Fibroblast of lung (primary cell): ENCODE measurements around the gene KIRREL3. TPM values are rescaled to one million over a fixed set of nuclear protein-coding genes. Genes with fewer than 3 reads are reported as not detected.

Experiments
- DNase-seq, 2 donors: peaks; one replicate each; pipeline versions ENCODE4 v3.0.0 to v3.0.0-alpha.2; 2010; ENCODE audit warnings: low read depth in 2 of 2
- H2AFZ ChIP-seq: 2 replicates; pipeline ENCODE4 v1.5.1; 2012; ENCODE audit warnings: low read length, control low read depth, inconsistent platforms
- H3K27ac ChIP-seq: 2 replicates; pipeline ENCODE4 v1.5.1; 2011; ENCODE audit warnings: low read length, control low read depth; ENCODE audit not compliant: insufficient read depth
- H3K27me3 ChIP-seq: 2 replicates; pipeline ENCODE4 v1.5.1; 2011; ENCODE audit warnings: mild to moderate bottlenecking, low read length; ENCODE audit not compliant: control insufficient read depth, insufficient read depth
- H3K36me3 ChIP-seq: 2 replicates; pipeline ENCODE4 v1.5.1; 2011; ENCODE audit warnings: low read length; ENCODE audit not compliant: control insufficient read depth, insufficient read depth
- H3K4me1 ChIP-seq: 2 replicates; pipeline ENCODE4 v1.5.1; 2011; ENCODE audit warnings: low read length; ENCODE audit not compliant: control insufficient read depth, insufficient read depth; ENCODE audit errors: extremely low read depth
- H3K4me2 ChIP-seq: 2 replicates; pipeline ENCODE4 v1.5.1; 2011; ENCODE audit warnings: low read length, control low read depth; ENCODE audit not compliant: insufficient read depth; ENCODE audit errors: extremely low read depth
- H3K4me3 ChIP-seq, 4 experiments: fragments of 200-600 bp in 1 of 4; sonication (generic) in 1 of 4; replicated peaks in 1 of 4; 2 replicates each; pipeline ENCODE4 v1.5.1; 2011 to 2016; ENCODE audit warnings: low read length in 4 of 4, low read depth in 3 of 4, mild to moderate bottlenecking in 3 of 4, control low read depth in 2 of 4, inconsistent platforms in 1 of 4, mixed read lengths in 1 of 4; ENCODE audit not compliant: insufficient read depth in 1 of 4; ENCODE audit errors: control extremely low read depth in 1 of 4
- H3K79me2 ChIP-seq: 2 replicates; pipeline ENCODE4 v1.5.1; 2012; ENCODE audit warnings: mild to moderate bottlenecking, low read length, inconsistent platforms; ENCODE audit not compliant: control insufficient read depth, insufficient read depth
- H3K9ac ChIP-seq: 2 replicates; pipeline ENCODE4 v1.5.1; 2011; ENCODE audit warnings: mild to moderate bottlenecking, low read length, control low read depth; ENCODE audit not compliant: insufficient read depth
- H3K9me3 ChIP-seq: 2 replicates; pipeline ENCODE4 v1.5.1; 2012; ENCODE audit warnings: low read depth, low read length; ENCODE audit not compliant: control insufficient read depth, insufficient read depth
- H4K20me1 ChIP-seq: 2 replicates; pipeline ENCODE4 v1.5.1; 2011; ENCODE audit warnings: low read length; ENCODE audit not compliant: control insufficient read depth, insufficient read depth; ENCODE audit errors: extremely low read depth
- EZH2 ChIP-seq: IDR thresholded peaks from 2 replicates; pipeline ENCODE4 v1.5.1; 2012; ENCODE audit warnings: low read length, control low read depth, mild to moderate bottlenecking; ENCODE audit errors: missing control alignments
- polyA plus RNA-seq, 2 donors: library from polyadenylated mRNA; depleted of rRNA in 1 of 2; stranded (reverse) in 1 of 2; unstranded in 1 of 2; fragments of >200 nt; gene quantifications; 2 replicates each; pipeline ENCODE4 v1.2.1, GENCODE V29; 2011 to 2012; ENCODE audit warnings: missing spikeins in 1 of 2
- total RNA-seq: library from RNA; depleted of rRNA; stranded (reverse); fragments of >200 nt; gene quantifications from 2 replicates; pipeline ENCODE4 v1.2.1, GENCODE V29; 2014
- TF ChIP-seq, protein P1 (sequence below), 2 donors: IDR thresholded peaks in 1 of 2; conservative IDR thresholded peaks in 1 of 2; 1 replicate in 1 of 2; 2 replicates in 1 of 2; pipeline ENCODE4 v1.5.1; 2011 to 2012; ENCODE audit warnings: low read length in 2 of 2, control low read depth in 1 of 2, inconsistent platforms in 1 of 2, low read depth in 1 of 2, mild to moderate bottlenecking in 1 of 2

The KIRREL3 gene
- total and polyA plus RNA-seq, 2 donors (not counting 1 experiment from before 2014, with no cell fraction given): 2.8 to 6.1 TPM

DNA sequence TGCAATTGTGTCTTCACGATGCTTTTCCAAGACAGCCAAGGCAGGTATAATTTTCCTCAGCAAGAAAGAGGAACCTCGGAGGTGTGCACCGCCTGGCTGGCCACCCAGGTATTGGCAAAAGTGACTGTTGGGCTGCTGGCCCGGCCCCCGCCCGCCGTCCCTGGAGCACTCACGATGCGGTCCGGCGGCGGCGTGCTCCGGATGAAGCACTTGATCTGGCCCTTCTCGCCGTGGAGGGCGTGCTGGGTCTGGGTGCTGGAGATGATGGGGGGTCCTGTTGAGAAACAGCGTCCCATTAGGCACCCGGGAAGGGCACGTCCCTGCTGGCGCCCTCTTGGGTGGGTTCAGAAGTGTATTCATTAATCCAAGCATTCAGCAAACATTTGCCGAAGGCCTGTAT is 560.3 kb downstream of the KIRREL3 start:
- no peak overlapping the region for H3K4me3 ChIP-seq
- TF ChIP-seq, protein P1, sequence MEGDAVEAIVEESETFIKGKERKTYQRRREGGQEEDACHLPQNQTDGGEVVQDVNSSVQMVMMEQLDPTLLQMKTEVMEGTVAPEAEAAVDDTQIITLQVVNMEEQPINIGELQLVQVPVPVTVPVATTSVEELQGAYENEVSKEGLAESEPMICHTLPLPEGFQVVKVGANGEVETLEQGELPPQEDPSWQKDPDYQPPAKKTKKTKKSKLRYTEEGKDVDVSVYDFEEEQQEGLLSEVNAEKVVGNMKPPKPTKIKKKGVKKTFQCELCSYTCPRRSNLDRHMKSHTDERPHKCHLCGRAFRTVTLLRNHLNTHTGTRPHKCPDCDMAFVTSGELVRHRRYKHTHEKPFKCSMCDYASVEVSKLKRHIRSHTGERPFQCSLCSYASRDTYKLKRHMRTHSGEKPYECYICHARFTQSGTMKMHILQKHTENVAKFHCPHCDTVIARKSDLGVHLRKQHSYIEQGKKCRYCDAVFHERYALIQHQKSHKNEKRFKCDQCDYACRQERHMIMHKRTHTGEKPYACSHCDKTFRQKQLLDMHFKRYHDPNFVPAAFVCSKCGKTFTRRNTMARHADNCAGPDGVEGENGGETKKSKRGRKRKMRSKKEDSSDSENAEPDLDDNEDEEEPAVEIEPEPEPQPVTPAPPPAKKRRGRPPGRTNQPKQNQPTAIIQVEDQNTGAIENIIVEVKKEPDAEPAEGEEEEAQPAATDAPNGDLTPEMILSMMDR (conservative IDR thresholded peaks at IDR 0.05 in 1 of 2, IDR thresholded peaks at IDR 0.05 in 1 of 2; ENCODE audit: low read depth in 1 of 2, low read length in 2 of 2): no peak
- no peak for TF ChIP-seq EZH2
- H3K27ac ChIP-seq: no peak overlapping the region
- H3K4me2 ChIP-seq: no peak overlapping the region
- H3K27me3 ChIP-seq: no peaks in the 10 kb centered on the region
- no peak for DNase-seq
- no peaks in the 10 kb centered on the region for H3K9me3 ChIP-seq
- H3K9ac ChIP-seq: no peak overlapping the region
- no peak overlapping the region for H2AFZ ChIP-seq
- no peaks in the 10 kb centered on the region for H4K20me1 ChIP-seq
- H3K36me3 ChIP-seq: no peaks in the 10 kb centered on the region
- no peaks in the 10 kb centered on the region for H3K79me2 ChIP-seq
- H3K4me1 ChIP-seq: no peaks in the 10 kb centered on the region

DNA sequence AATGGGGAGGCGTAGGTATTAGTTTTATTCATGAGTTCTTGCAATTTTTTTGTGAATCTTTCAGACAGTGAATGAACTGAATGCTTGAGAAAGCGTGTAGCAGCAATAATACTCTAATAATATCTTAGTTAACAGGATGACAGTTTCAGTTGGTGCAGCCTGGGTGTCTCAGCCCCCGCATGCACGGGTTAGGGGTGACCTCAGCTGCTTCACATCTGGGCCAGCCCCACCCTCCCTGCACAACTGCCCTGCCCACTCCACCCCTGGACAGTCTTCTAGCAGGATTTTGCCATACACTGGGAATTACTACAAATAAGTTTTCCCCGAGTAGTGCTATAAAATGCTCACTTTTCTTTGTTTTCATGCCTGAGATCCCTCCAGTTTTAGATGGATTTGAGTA is 561.9 kb downstream of the KIRREL3 start:
- Histone ChIP-seq H3K27me3 (no peaks in the 10 kb centered on the region), H4K20me1 (no peaks in the 10 kb centered on the region), H3K4me3 (no peak overlapping the region), H3K36me3 (no peaks in the 10 kb centered on the region), H2AFZ (no peak overlapping the region), H3K9ac (no peak overlapping the region), H3K4me1 (no peaks in the 10 kb centered on the region), H3K79me2 (no peaks in the 10 kb centered on the region), H3K27ac (no peak overlapping the region), H3K4me2 (no peak overlapping the region), H3K9me3 (no peaks in the 10 kb centered on the region)
- DNase-seq: no peak
- TF ChIP-seq, protein P1 (conservative IDR thresholded peaks at IDR 0.05 in 1 of 2, IDR thresholded peaks at IDR 0.05 in 1 of 2; ENCODE audit: low read depth in 1 of 2, low read length in 2 of 2): no peak
- TF ChIP-seq EZH2: no peak

DNA sequence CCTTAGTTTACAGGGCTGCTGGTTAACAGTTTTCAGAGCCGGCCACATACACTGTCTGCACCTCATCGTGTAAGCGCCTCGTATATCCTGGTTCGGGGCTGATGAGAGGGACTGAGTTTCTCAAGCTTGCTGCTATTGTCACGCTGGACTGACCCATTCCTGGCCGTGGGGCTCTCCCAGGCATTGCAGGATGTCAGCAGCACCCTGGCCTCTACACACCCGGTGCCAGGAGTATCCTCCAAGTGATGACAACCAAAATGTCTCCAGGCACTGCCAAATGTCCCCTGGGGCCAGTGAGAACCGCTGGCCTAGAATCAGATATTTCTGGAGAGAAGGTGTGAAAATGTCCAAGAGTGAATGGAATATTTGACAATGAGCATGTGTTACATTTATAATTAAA is 562.3 kb downstream of the KIRREL3 start:
- Histone ChIP-seq H3K27me3 (no peaks in the 10 kb centered on the region), H3K9me3 (no peaks in the 10 kb centered on the region), H3K4me1 (no peaks in the 10 kb centered on the region), H3K4me3 (no peak overlapping the region), H4K20me1 (no peaks in the 10 kb centered on the region), H3K79me2 (no peaks in the 10 kb centered on the region), H3K36me3 (no peaks in the 10 kb centered on the region), H3K4me2 (no peak overlapping the region), H2AFZ (no peak overlapping the region), H3K9ac (no peak overlapping the region), H3K27ac (no peak overlapping the region)
- TF ChIP-seq, protein P1 (conservative IDR thresholded peaks at IDR 0.05 in 1 of 2, IDR thresholded peaks at IDR 0.05 in 1 of 2; ENCODE audit: low read depth in 1 of 2, low read length in 2 of 2): no peak
- no peak for TF ChIP-seq EZH2
- no peak for DNase-seq
